ENCODE data around the gene HIVEP3.
A peak's percentile ranks its signal among the peaks of the same experiment; 100 is the strongest.

The HIVEP3 gene

GRCh38 chr1:41615316-41615715 is 303.4 kb downstream of the HIVEP3 start:
- TF ChIP-seq FOXP2 (optimal IDR thresholded peaks at IDR 0.05; ENCODE audit: control extremely low read depth, extremely low read length, insufficient read depth) (no peak), EZH2 (IDR thresholded peaks at IDR 0.05) (no peak), POLR2AphosphoS5 (IDR thresholded peaks at IDR 0.05; ENCODE audit: borderline replicate concordance, low read depth, low read length) (no peak)
- DNase-seq (ENCODE audit: low read depth, low spot score), result no peak
- Histone ChIP-seq H3K9ac (ENCODE audit: insufficient read length) (no peak overlapping the region), H3K4me3 (no peak overlapping the region), H3K36me3 (ENCODE audit: insufficient read depth, low read length) (no peaks in the 10 kb centered on the region), H3K9me3 (ENCODE audit: low read depth, low read length) (no peaks in the 10 kb centered on the region), H3K27ac (no peak overlapping the region)

GRCh38 chr1:41614818-41615217 is 303.9 kb downstream of the HIVEP3 start:
- DNase-seq (ENCODE audit: low read depth, low spot score), result no peak
- Histone ChIP-seq H3K36me3 (ENCODE audit: insufficient read depth, low read length) (no peaks in the 10 kb centered on the region), H3K9ac (ENCODE audit: insufficient read length) (no peak overlapping the region), H3K27ac (no peak overlapping the region), H3K9me3 (ENCODE audit: low read depth, low read length) (no peaks in the 10 kb centered on the region), H3K4me3 (no peak overlapping the region)
- TF ChIP-seq FOXP2 (optimal IDR thresholded peaks at IDR 0.05; ENCODE audit: control extremely low read depth, extremely low read length, insufficient read depth) (no peak), EZH2 (IDR thresholded peaks at IDR 0.05) (no peak)

GRCh38 chr1:41613689-41614574 is 304.8 kb downstream of the HIVEP3 start:
- DNase-seq (ENCODE audit: low read depth, low spot score), result peak; percentile 70
- no peak for TF ChIP-seq EZH2 (IDR thresholded peaks at IDR 0.05)
- no peak for TF ChIP-seq POLR2AphosphoS5 (IDR thresholded peaks at IDR 0.05; ENCODE audit: borderline replicate concordance, low read depth, low read length)
- TF ChIP-seq FOXP2 (optimal IDR thresholded peaks at IDR 0.05; ENCODE audit: control extremely low read depth, extremely low read length, insufficient read depth), result no peak
- peak overlapping the region; percentile 22; the same call in 1 of the 2 replicates for H3K4me3 ChIP-seq
- no peaks in the 10 kb centered on the region for H3K9me3 ChIP-seq (ENCODE audit: low read depth, low read length)
- H3K27ac ChIP-seq, result peak overlapping the region; percentile 60; the same call in 1 of the 2 replicates
- no peak overlapping the region for H3K9ac ChIP-seq (ENCODE audit: insufficient read length)
- H3K36me3 ChIP-seq (ENCODE audit: insufficient read depth, low read length), result no peaks in the 10 kb centered on the region

- Histone ChIP-seq H3K4me3 (no peak overlapping the region), H3K9me3 (ENCODE audit: low read depth, low read length) (no peaks in the 10 kb centered on the region), H3K9ac (ENCODE audit: insufficient read length) (no peak overlapping the region), H3K27ac (no peak overlapping the region), H3K36me3 (ENCODE audit: insufficient read depth, low read length) (no peaks in the 10 kb centered on the region)
- DNase-seq (ENCODE audit: low read depth, low spot score), result no peak
- no peak for TF ChIP-seq FOXP2 (optimal IDR thresholded peaks at IDR 0.05; ENCODE audit: control extremely low read depth, extremely low read length, insufficient read depth)
These were observed 305.8 kb downstream of the HIVEP3 start for GRCh38 chr1:41612953-41613352.

GRCh38 chr1:41611932-41612450 is 306.7 kb downstream of the HIVEP3 start:
- no peak overlapping the region for H3K9ac ChIP-seq (ENCODE audit: insufficient read length)
- no peak overlapping the region for H3K27ac ChIP-seq
- H3K36me3 ChIP-seq (ENCODE audit: insufficient read depth, low read length), result no peaks in the 10 kb centered on the region
- DNase-seq (ENCODE audit: low read depth, low spot score), result no peak
- H3K4me3 ChIP-seq, result no peak overlapping the region
- TF ChIP-seq EZH2 (IDR thresholded peaks at IDR 0.05) (no peak), POLR2AphosphoS5 (IDR thresholded peaks at IDR 0.05; ENCODE audit: borderline replicate concordance, low read depth, low read length) (no peak), FOXP2 (optimal IDR thresholded peaks at IDR 0.05; ENCODE audit: control extremely low read depth, extremely low read length, insufficient read depth) (no peak)
- no peaks in the 10 kb centered on the region for H3K9me3 ChIP-seq (ENCODE audit: low read depth, low read length)

- no peak overlapping the region for H3K4me3 ChIP-seq
- H3K9ac ChIP-seq (ENCODE audit: insufficient read length), result no peak overlapping the region
- no peak for DNase-seq (ENCODE audit: low read depth, low spot score)
- H3K27ac ChIP-seq, result no peak overlapping the region
- no peaks in the 10 kb centered on the region for H3K9me3 ChIP-seq (ENCODE audit: low read depth, low read length)
- H3K36me3 ChIP-seq (ENCODE audit: insufficient read depth, low read length), result no peaks in the 10 kb centered on the region
- TF ChIP-seq POLR2AphosphoS5 (IDR thresholded peaks at IDR 0.05; ENCODE audit: borderline replicate concordance, low read depth, low read length) (no peak), EZH2 (IDR thresholded peaks at IDR 0.05) (no peak), FOXP2 (optimal IDR thresholded peaks at IDR 0.05; ENCODE audit: control extremely low read depth, extremely low read length, insufficient read depth) (no peak)
These were observed 307.4 kb downstream of the HIVEP3 start for GRCh38 chr1:41611068-41611931.

GRCh38 chr1:41610361-41610760 is 308.4 kb downstream of the HIVEP3 start:
- DNase-seq (ENCODE audit: low read depth, low spot score), result no peak
- Histone ChIP-seq H3K4me3 (no peak overlapping the region), H3K36me3 (ENCODE audit: insufficient read depth, low read length) (no peaks in the 10 kb centered on the region), H3K9me3 (ENCODE audit: low read depth, low read length) (no peaks in the 10 kb centered on the region), H3K27ac (no peak overlapping the region), H3K9ac (ENCODE audit: insufficient read length) (no peak overlapping the region)
- TF ChIP-seq FOXP2 (optimal IDR thresholded peaks at IDR 0.05; ENCODE audit: control extremely low read depth, extremely low read length, insufficient read depth) (no peak), EZH2 (IDR thresholded peaks at IDR 0.05) (no peak), POLR2AphosphoS5 (IDR thresholded peaks at IDR 0.05; ENCODE audit: borderline replicate concordance, low read depth, low read length) (no peak)

- H3K9me3 ChIP-seq (ENCODE audit: low read depth, low read length), result no peaks in the 10 kb centered on the region
- no peaks in the 10 kb centered on the region for H3K36me3 ChIP-seq (ENCODE audit: insufficient read depth, low read length)
- H3K4me3 ChIP-seq, result no peak overlapping the region
- TF ChIP-seq POLR2AphosphoS5 (IDR thresholded peaks at IDR 0.05; ENCODE audit: borderline replicate concordance, low read depth, low read length), result no peak
- TF ChIP-seq EZH2 (IDR thresholded peaks at IDR 0.05), result no peak
- TF ChIP-seq FOXP2 (optimal IDR thresholded peaks at IDR 0.05; ENCODE audit: control extremely low read depth, extremely low read length, insufficient read depth), result no peak
- no peak overlapping the region for H3K9ac ChIP-seq (ENCODE audit: insufficient read length)
- no peak for DNase-seq (ENCODE audit: low read depth, low spot score)
- H3K27ac ChIP-seq, result no peak overlapping the region
These were observed 309.4 kb downstream of the HIVEP3 start for GRCh38 chr1:41609166-41609883.
